Thymus (tissue), 11 donors: ENCODE measurements around the gene ALDH2. TPM values are rescaled to one million over a fixed set of nuclear protein-coding genes. Genes with fewer than 3 reads are reported as not detected.
"Not testable (repeated sequence)": the region's sequence is repeated elsewhere in the genome, so short reads cannot be mapped to it uniquely, and the experiment has no call there.

Source experiments
- DNase-seq, 9 donors: peaks; one replicate each; pipeline ENCODE4 v3.0.0-alpha.2; 2013; ENCODE audit warnings: low spot score in 9 of 9, low read depth in 6 of 9, missing footprints in 1 of 9
- H3K27ac ChIP-seq, 2 donors: one replicate each; pipeline ENCODE4 v1.5.1; 2013; ENCODE audit warnings: control low read depth in 1 of 2, low read depth in 1 of 2, low read length in 1 of 2, mild to moderate bottlenecking in 1 of 2, moderate library complexity in 1 of 2
- H3K27me3 ChIP-seq, 2 donors: one replicate each; pipeline ENCODE4 v1.5.1; 2013; ENCODE audit warnings: low read length in 1 of 2; ENCODE audit not compliant: control insufficient read depth in 2 of 2, insufficient read depth in 1 of 2
- H3K36me3 ChIP-seq, 2 donors: one replicate each; pipeline ENCODE4 v1.5.1; 2013; ENCODE audit warnings: low read length in 1 of 2, mild to moderate bottlenecking in 1 of 2, moderate library complexity in 1 of 2; ENCODE audit not compliant: control insufficient read depth in 2 of 2, insufficient read depth in 2 of 2
- H3K4me1 ChIP-seq, 2 donors: one replicate each; pipeline ENCODE4 v1.5.1; 2013; ENCODE audit warnings: low read length in 2 of 2; ENCODE audit not compliant: control insufficient read depth in 2 of 2, insufficient read depth in 2 of 2
- H3K4me3 ChIP-seq, 2 donors: one replicate each; pipeline ENCODE4 v1.5.1; 2013; ENCODE audit warnings: low read length in 2 of 2, control low read depth in 1 of 2, mild to moderate bottlenecking in 1 of 2
- H3K9me3 ChIP-seq, 2 donors: one replicate each; pipeline ENCODE4 v1.5.1; 2013; ENCODE audit warnings: low read length in 1 of 2, mild to moderate bottlenecking in 1 of 2; ENCODE audit not compliant: control insufficient read depth in 2 of 2, insufficient read depth in 1 of 2
- WGBS: extraction: QIAGEN DNeasy Blood & Tissue Kit; methylation state at CpG from one replicate; pipeline ENCODE4 v1.1.7; 2013; 5-methylcytosine and 5-hydroxymethylcytosine counted together
- polyA plus RNA-seq: library from polyadenylated mRNA; stranded (reverse); fragments of 200-250 nt; gene quantifications from one replicate; pipeline ENCODE4 v1.2.3, GENCODE V29; 2013
- total RNA-seq: library from RNA; stranded (reverse); fragments of 120-200 nt; gene quantifications from one replicate; pipeline ENCODE4 v1.2.4, GENCODE V29; 2013
- donor health status: healthy.

The ALDH2 gene
- total and polyA plus RNA-seq, 2 donors = 33.3 to 43.9 TPM

DNA sequence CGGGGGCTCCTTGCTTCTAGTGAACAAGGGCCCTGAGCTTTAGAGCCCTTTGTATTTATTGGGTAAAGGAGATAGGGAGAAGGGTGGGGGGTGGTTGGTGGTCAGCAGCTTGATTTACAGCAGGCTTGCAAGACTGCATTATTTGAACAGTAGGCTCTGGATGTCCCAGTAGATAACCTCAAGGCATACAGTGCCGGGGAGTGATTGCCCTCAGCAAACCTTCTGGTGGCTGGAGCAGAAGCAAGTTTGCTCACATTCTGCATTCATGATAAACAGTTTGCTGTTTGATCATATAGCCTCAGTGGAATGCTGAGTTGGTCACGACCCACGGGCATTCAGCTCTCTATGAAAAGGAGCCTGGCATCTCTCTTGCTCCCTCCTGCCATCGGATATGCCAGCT is 58.8 kb downstream of the ALDH2 start:
- Histone ChIP-seq H3K27ac (no peak overlapping the region), H3K9me3 (no peaks in the 10 kb centered on the region), H3K27me3 (peaks cover 0 to 3% of the 10 kb centered on the region in 2 donors), H3K4me1 (no peaks in the 10 kb centered on the region), H3K4me3 (no peak overlapping the region), H3K36me3 (no peaks in the 10 kb centered on the region)
- WGBS = 92% methylated on average over 5 of the region's 5 CpGs
- no peak for DNase-seq

- 82% methylated on average over 3 of the region's 3 CpGs for WGBS
- no peak overlapping the region for H3K4me3 ChIP-seq
- no peak overlapping the region for H3K27ac ChIP-seq
- H3K9me3 ChIP-seq = no peaks in the 10 kb centered on the region
- no peaks in the 10 kb centered on the region for H3K36me3 ChIP-seq
- H3K27me3 ChIP-seq = peaks cover 0 to 3% of the 10 kb centered on the region in 2 donors
- no peak for DNase-seq
- H3K4me1 ChIP-seq = no peaks in the 10 kb centered on the region
Measured at GRCh38 chr12:111826316-111826715, 59.6 kb downstream of the ALDH2 start.

GRCh38 chr12:111826992-111827391 is 60.3 kb downstream of the ALDH2 start:
- no peak overlapping the region for H3K27ac ChIP-seq
- H3K9me3 ChIP-seq = no peaks in the 10 kb centered on the region
- no peaks in the 10 kb centered on the region for H3K4me1 ChIP-seq
- no peaks in the 10 kb centered on the region for H3K36me3 ChIP-seq
- H3K27me3 ChIP-seq = peaks cover 0 to 3% of the 10 kb centered on the region in 2 donors
- no peak overlapping the region for H3K4me3 ChIP-seq
- DNase-seq = no peak
- 91% methylated on average over 2 of the region's 2 CpGs for WGBS

DNA sequence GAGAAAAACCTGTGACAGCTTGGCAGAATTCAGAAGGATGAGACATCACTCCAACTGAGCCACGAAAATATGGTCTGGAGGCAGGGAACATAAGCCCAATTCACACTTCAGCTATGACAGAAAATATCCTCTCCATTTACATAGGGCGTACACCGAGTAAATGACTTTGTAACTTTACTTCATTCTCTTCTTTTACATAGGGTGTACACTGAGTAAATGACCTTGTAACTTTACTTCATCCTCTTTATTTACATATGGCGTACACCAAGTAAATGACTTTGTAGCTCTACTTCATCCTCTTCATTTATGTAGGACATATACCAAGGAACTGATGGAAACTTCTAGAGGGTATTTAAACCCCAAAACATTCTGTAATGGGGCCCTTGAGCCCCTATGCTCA is 61.2 kb downstream of the ALDH2 start:
- H3K36me3 ChIP-seq = no peaks in the 10 kb centered on the region
- H3K27me3 ChIP-seq = peaks cover 0 to 3% of the 10 kb centered on the region in 2 donors
- no peaks in the 10 kb centered on the region for H3K9me3 ChIP-seq
- H3K27ac ChIP-seq = no peak overlapping the region
- DNase-seq = no peak
- no peaks in the 10 kb centered on the region for H3K4me1 ChIP-seq
- no peak overlapping the region for H3K4me3 ChIP-seq
- WGBS = 97% methylated on average over 4 of the region's 4 CpGs

- H3K9me3 ChIP-seq = no peaks in the 10 kb centered on the region
- no peaks in the 10 kb centered on the region for H3K36me3 ChIP-seq
- DNase-seq = no peak
- H3K27ac ChIP-seq = no peak overlapping the region
- no peak overlapping the region for H3K4me3 ChIP-seq
- H3K27me3 ChIP-seq = peaks cover 0 to under 1% of the 10 kb centered on the region in 2 donors
- WGBS = 92% methylated on average over 8 of the region's 8 CpGs
- H3K4me1 ChIP-seq = no peaks in the 10 kb centered on the region
Measured at GRCh38 chr12:111828338-111828979, 61.7 kb downstream of the ALDH2 start.

GRCh38 chr12:111829635-111830034 is 62.9 kb downstream of the ALDH2 start:
- not testable (repeated sequence) for H3K9me3 ChIP-seq, H3K4me1 ChIP-seq, H3K36me3 ChIP-seq, H3K4me3 ChIP-seq, H3K27me3 ChIP-seq, H3K27ac ChIP-seq, DNase-seq
- WGBS = 90% methylated on average over 3 of the region's 3 CpGs

DNA sequence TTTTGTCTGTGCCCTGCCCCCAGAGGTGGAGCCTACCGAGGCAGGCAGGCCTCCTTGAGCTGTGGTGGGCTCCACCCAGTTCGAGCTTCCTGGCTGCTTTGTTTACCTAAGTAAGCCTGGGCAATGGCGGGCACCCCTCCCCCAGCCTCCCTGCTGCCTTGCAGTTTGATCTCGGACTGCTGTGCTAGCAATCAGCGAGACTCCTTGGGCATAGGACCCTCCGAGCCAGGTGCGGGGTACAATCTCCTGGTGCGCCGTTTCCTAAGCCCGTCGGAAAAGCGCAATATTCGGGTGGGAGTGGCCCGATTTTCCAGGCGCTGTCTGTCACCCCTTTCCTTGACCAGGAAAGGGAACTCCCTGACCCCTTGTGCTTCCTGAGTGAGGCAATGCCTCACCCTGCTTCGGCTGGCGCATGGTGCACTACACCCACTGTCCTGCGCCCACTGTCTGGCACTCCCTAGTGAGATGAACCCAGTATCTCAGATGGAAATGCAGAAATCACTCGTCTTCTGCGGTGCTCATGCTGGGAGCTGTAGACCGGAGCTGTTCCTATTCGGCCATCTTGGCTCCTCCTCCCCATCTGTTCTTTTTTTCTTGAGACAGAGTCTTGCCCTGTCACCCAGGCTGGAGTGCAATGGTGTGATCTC is 68.1 kb downstream of the ALDH2 start:
- not testable (repeated sequence) for H3K4me1 ChIP-seq, H3K4me3 ChIP-seq, H3K27ac ChIP-seq, DNase-seq, H3K9me3 ChIP-seq, H3K36me3 ChIP-seq, H3K27me3 ChIP-seq
- 84% methylated on average over 22 of the region's 22 CpGs for WGBS

- not testable (repeated sequence) for H3K36me3 ChIP-seq, DNase-seq, H3K27me3 ChIP-seq, H3K27ac ChIP-seq, H3K4me3 ChIP-seq, H3K9me3 ChIP-seq
- WGBS = 97% methylated on average over 28 of the region's 28 CpGs
- H3K4me1 ChIP-seq = peaks cover 0 to 11% of the 10 kb centered on the region in 2 donors
Measured at GRCh38 chr12:111835531-111836181, 68.9 kb downstream of the ALDH2 start.

GRCh38 chr12:111838353-111838752 is 71.6 kb downstream of the ALDH2 start:
- 96% methylated on average over 3 of the region's 3 CpGs for WGBS
- DNase-seq = no peak
- peaks cover 5 to 21% of the 10 kb centered on the region in 2 donors for H3K4me1 ChIP-seq
- peaks cover 0 to 3% of the 10 kb centered on the region in 2 donors for H3K9me3 ChIP-seq
- H3K4me3 ChIP-seq = no peak overlapping the region
- no peaks in the 10 kb centered on the region for H3K27me3 ChIP-seq
- H3K36me3 ChIP-seq = peaks cover 3 to 8% of the 10 kb centered on the region in 2 donors
- H3K27ac ChIP-seq = no peak overlapping the region
